IMR-90 (cell line): Measurements from ENCODE around the gene GMCL2. TPM values are rescaled to one million over a fixed set of nuclear protein-coding genes. Genes with fewer than 3 reads are reported as not detected.

Source experiments
- ATAC-seq: fragments of 200-7000 bp; cut with Tn5 transposase; 2 replicates; pipeline ENCODE4 v1.9.1; 2020; ENCODE audit warnings: low read depth, mild to moderate bottlenecking, moderate library complexity
- BruUV-seq: library from RNA; stranded (reverse); fragments of 400-500 nt; replicated peaks from 2 replicates; lab custom pipeline; 2021; lab: Mats Ljungman, UMichigan
- CTCF ChIA-PET: fragments of 300-600 bp; formaldehyde crosslinking; extraction: SDS; loops from one replicate; lab custom pipeline; 2021; ENCODE audit warnings: antibody characterized with exemption; lab: Yijun Ruan, JAX
- POLR2A ChIA-PET: fragments of 300-600 bp; sonication (Branson Sonifier 250); formaldehyde crosslinking; loops from one replicate; lab custom pipeline; 2022; ENCODE audit warnings: antibody characterized with exemption; ENCODE audit not compliant: unreplicated experiment; lab: Charles Lee
- DNase-seq: peaks from one replicate; pipeline ENCODE4 v3.0.0; 2013
- H2AFZ ChIP-seq: replicated peaks from 2 replicates; pipeline ENCODE3; 2013; ENCODE audit warnings: low read length, mild to moderate bottlenecking; ENCODE audit not compliant: poor library complexity
- H2AK5ac ChIP-seq: 2 replicates; pipeline ENCODE4 v1.6.1; 2013; ENCODE audit warnings: low read depth, low read length, inconsistent platforms
- H2AK9ac ChIP-seq: replicated peaks from 2 replicates; pipeline ENCODE3; 2013; ENCODE audit warnings: mild to moderate bottlenecking, low read depth, low read length, moderate library complexity; ENCODE audit not compliant: poor library complexity
- H2BK120ac ChIP-seq: 2 replicates; pipeline ENCODE4 v1.6.1; 2013; ENCODE audit warnings: low read depth, low read length, inconsistent platforms
- H2BK15ac ChIP-seq: 3 replicates; pipeline ENCODE4 v1.6.1; 2013; ENCODE audit warnings: low read depth, low read length, inconsistent platforms
- H2BK20ac ChIP-seq: 2 replicates; pipeline ENCODE4 v1.6.1; 2013; ENCODE audit warnings: low read depth, mild to moderate bottlenecking, inconsistent platforms, low read length, moderate library complexity
- H2BK5ac ChIP-seq: 2 replicates; pipeline ENCODE4 v1.6.1; 2013; ENCODE audit warnings: mild to moderate bottlenecking, low read depth, low read length, inconsistent platforms; ENCODE audit not compliant: poor library complexity, severe bottlenecking
- H3K14ac ChIP-seq: replicated peaks from 2 replicates; pipeline ENCODE4 v1.6.1; 2013; ENCODE audit warnings: low read depth, low read length, inconsistent platforms
- H3K18ac ChIP-seq: 2 replicates; pipeline ENCODE4 v1.6.1; 2013; ENCODE audit warnings: low read depth, low read length, control low read depth
- H3K23ac ChIP-seq: 2 replicates; pipeline ENCODE4 v1.6.1; 2013; ENCODE audit warnings: low read depth, low read length, inconsistent platforms
- H3K27ac ChIP-seq: 2 replicates; pipeline ENCODE4 v1.5.1; 2013; ENCODE audit warnings: mild to moderate bottlenecking, control low read depth, low read length; ENCODE audit not compliant: insufficient read depth
- H3K27me3 ChIP-seq: 2 replicates; pipeline ENCODE4 v1.6.1; 2013; ENCODE audit warnings: low read length; ENCODE audit not compliant: control insufficient read depth, insufficient read depth
- H3K36me3 ChIP-seq: 2 replicates; pipeline ENCODE4 v1.6.1; 2013; ENCODE audit warnings: low read length, mixed read lengths; ENCODE audit not compliant: control insufficient read depth, insufficient read depth
- H3K4ac ChIP-seq: 2 replicates; pipeline ENCODE4 v1.6.1; 2013; ENCODE audit warnings: low read depth, low read length, inconsistent platforms
- H3K4me1 ChIP-seq: 2 replicates; pipeline ENCODE4 v1.6.1; 2013; ENCODE audit warnings: low read length, mixed read lengths; ENCODE audit not compliant: control insufficient read depth, insufficient read depth
- H3K4me2 ChIP-seq: 2 replicates; pipeline ENCODE4 v1.6.1; 2013; ENCODE audit warnings: low read depth, mild to moderate bottlenecking, control low read depth, low read length, moderate library complexity
- H3K4me3 ChIP-seq: 2 replicates; pipeline ENCODE4 v1.5.1; 2013; ENCODE audit warnings: low read depth, mild to moderate bottlenecking, control low read depth, low read length, moderate library complexity; ENCODE audit not compliant: insufficient read depth
- H3K56ac ChIP-seq: 2 replicates; pipeline ENCODE4 v1.6.1; 2013; ENCODE audit warnings: low read length, inconsistent platforms; ENCODE audit not compliant: insufficient read depth; ENCODE audit errors: extremely low read depth
- H3K79me1 ChIP-seq, 2 experiments: 2 replicates each; pipeline ENCODE4 v1.6.1; 2013; ENCODE audit warnings: low read length in 2 of 2, inconsistent platforms in 1 of 2, low read depth in 1 of 2
- H3K9ac ChIP-seq: 2 replicates; pipeline ENCODE4 v1.6.1; 2013; ENCODE audit warnings: low read depth, low read length, control low read depth
- H3K9me1 ChIP-seq: 2 replicates; pipeline ENCODE4 v1.6.1; 2013; ENCODE audit warnings: low read length, inconsistent platforms; ENCODE audit not compliant: insufficient read depth
- H3K9me3 ChIP-seq: 2 replicates; pipeline ENCODE4 v1.6.1; 2013; ENCODE audit warnings: low read length; ENCODE audit not compliant: control insufficient read depth, insufficient read depth
- H4K20me1 ChIP-seq: 2 replicates; pipeline ENCODE4 v1.6.1; 2013; ENCODE audit warnings: low read length, inconsistent platforms; ENCODE audit not compliant: insufficient read depth
- H4K5ac ChIP-seq: 2 replicates; pipeline ENCODE4 v1.6.1; 2013; ENCODE audit warnings: mild to moderate bottlenecking, low read depth, low read length, control low read depth
- H4K8ac ChIP-seq, 2 experiments: 2 replicates each; pipeline ENCODE4 v1.6.1; 2013; ENCODE audit warnings: low read depth in 2 of 2, low read length in 2 of 2, control low read depth in 1 of 2, inconsistent platforms in 1 of 2
- H4K91ac ChIP-seq: 2 replicates; pipeline ENCODE4 v1.6.1; 2013; ENCODE audit warnings: low read depth, low read length, inconsistent platforms; ENCODE audit not compliant: insufficient read depth
- RAD21 ChIP-seq: IDR thresholded peaks from 2 replicates; pipeline ENCODE4 v1.6.1; 2012; ENCODE audit warnings: low read length, improper control_type of control experiment
- WGBS, 2 experiments: methylation state at CpG; one replicate each; pipeline versions ENCODE4 v1.1.5 to v1.1.7; 2013; ENCODE audit warnings: missing lambda C conversion rate in 2 of 2; ENCODE audit not compliant: insufficient read length in 1 of 2; ENCODE audit errors: extremely low coverage in 2 of 2; 5-methylcytosine and 5-hydroxymethylcytosine counted together
- dilution Hi-C: fragments of 300-500 bp; cut with HindIII; formaldehyde crosslinking; loops from one replicate; pipeline ENCODE4 v1.14.3; 2018; ENCODE audit warnings: low sequenced_read_pairs; ENCODE audit not compliant: unreplicated experiment
- in situ Hi-C: fragments of 300-500 bp; cut with MboI; formaldehyde crosslinking; loops from 3 replicates; pipeline ENCODE4 v1.14.3; 2019; ENCODE audit warnings: low sequenced_read_pairs, inconsistent platforms, mixed read lengths
- intact Hi-C: fragments of 100-400 bp; cut with micrococcal nuclease; formaldehyde crosslinking; loops from 2 replicates; pipeline ENCODE4 v1.10.0; 2022
- polyA plus RNA-seq, 3 experiments: library from polyadenylated mRNA; depleted of rRNA; stranded (reverse); fragments of >200 nt; gene quantifications; 2 replicates each; pipeline ENCODE4 v1.2.3, GENCODE V29; 2012; ENCODE audit warnings: low replicate concordance in 1 of 3
- total RNA-seq: library from RNA; depleted of rRNA; stranded (reverse); fragments of >200 nt; gene quantifications from 2 replicates; pipeline ENCODE4 v1.2.3, GENCODE V29; 2012
- TF ChIP-seq, protein P1 (sequence below): fragments of 150-350 bp; IDR thresholded peaks from 2 replicates; pipeline ENCODE4 v1.6.1; 2017; ENCODE audit warnings: mild to moderate bottlenecking, antibody characterized with exemption, low read length, low read depth

The GMCL2 gene
- total and polyA plus RNA-seq, 2 of the 4 experiments (the other 2 are of a cell fraction): not detected

GRCh38 chr5:178137991-178138390, 49.2 kb downstream of the GMCL2 start:
- Histone ChIP-seq H3K27me3 (no peaks in the 10 kb centered on the region), H3K14ac (no peak overlapping the region), H2BK15ac (no peak overlapping the region), H4K91ac (no peak overlapping the region), H2BK20ac (no peak overlapping the region), H2BK5ac (no peak overlapping the region), H3K9ac (no peak overlapping the region), H2AK9ac (no peak overlapping the region), H3K27ac (no peak overlapping the region), H3K23ac (no peak overlapping the region), H3K4me1 (no peaks in the 10 kb centered on the region), H2AK5ac (no peak overlapping the region), H3K36me3 (peaks cover 23% of the 10 kb centered on the region), H4K20me1 (no peaks in the 10 kb centered on the region; the same call in 1 of the 2 replicates), H2BK120ac (no peak overlapping the region), H4K5ac (no peak overlapping the region), H3K4me3 (no peak overlapping the region), H3K4me2 (no peak overlapping the region), H3K56ac (no peak overlapping the region), H3K9me1 (peaks cover 4% of the 10 kb centered on the region; the same call in 1 of the 2 replicates), H3K18ac (no peak overlapping the region), H4K8ac (no peak overlapping the region), H2AFZ (no peak overlapping the region), H3K4ac (no peak overlapping the region), H3K9me3 (no peaks in the 10 kb centered on the region), H3K79me1 (peaks cover 7 to 23% of the 10 kb centered on the region in 2 experiments; a peak in 3 of 4 replicates)
- ChIA-PET CTCF (no interaction called here), POLR2A (no interaction called here)
- 98% methylated on average over 9 of the region's 12 CpGs; no CpG with 5 or more reads in 1 of the 2 experiments for WGBS, 2 experiments
- no peak for TF ChIP-seq RAD21
- TF ChIP-seq, protein P1, sequence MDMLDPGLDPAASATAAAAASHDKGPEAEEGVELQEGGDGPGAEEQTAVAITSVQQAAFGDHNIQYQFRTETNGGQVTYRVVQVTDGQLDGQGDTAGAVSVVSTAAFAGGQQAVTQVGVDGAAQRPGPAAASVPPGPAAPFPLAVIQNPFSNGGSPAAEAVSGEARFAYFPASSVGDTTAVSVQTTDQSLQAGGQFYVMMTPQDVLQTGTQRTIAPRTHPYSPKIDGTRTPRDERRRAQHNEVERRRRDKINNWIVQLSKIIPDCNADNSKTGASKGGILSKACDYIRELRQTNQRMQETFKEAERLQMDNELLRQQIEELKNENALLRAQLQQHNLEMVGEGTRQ: no peak
- no peak for DNase-seq
- intact Hi-C loops (no loop called here), dilution Hi-C loops (no loop called here), in situ Hi-C loops (no loop called here)
- BruUV-seq: no TSS peak
- no peak for ATAC-seq
